ENCODE results near the gene CD99. TPM values are rescaled to one million over a fixed set of nuclear protein-coding genes. Genes with fewer than 3 reads are reported as not detected.
"Not testable (repeated sequence)": the region's sequence is repeated elsewhere in the genome, so short reads cannot be mapped to it uniquely, and the experiment has no call there.

CD99 gene
- total RNA-seq, 3 donors from 2014 or later (not counting 1 experiment from before 2014, with no cell fraction given), result 312 to 340 (median 333) TPM

- no peak overlapping the region for H3K27ac Mint-ChIP-seq
- H3K36me3 ChIP-seq (ENCODE audit: control insufficient read depth, insufficient read depth, low read length), result no peaks in the 10 kb centered on the region
- H3K27ac ChIP-seq (ENCODE audit: low read length), result no peak overlapping the region
- H3K9me3 ChIP-seq (ENCODE audit: control insufficient read depth, insufficient read depth, low read length), result no peaks in the 10 kb centered on the region
- H3K9me3 Mint-ChIP-seq, result no peaks in the 10 kb centered on the region
- H3K4me1 ChIP-seq (ENCODE audit: control insufficient read depth, insufficient read depth, low read length), result no peaks in the 10 kb centered on the region
- WGBS (ENCODE audit: insufficient coverage), result 86% methylated on average over 11 of the region's 11 CpGs
- peaks cover 2% of the 10 kb centered on the region for H3K27me3 ChIP-seq (ENCODE audit: control insufficient read depth, insufficient read depth, low read length)
- peaks cover 3 to 8% of the 10 kb centered on the region in 2 donors for H3K27me3 Mint-ChIP-seq (ENCODE audit: low read depth in 2 of 2)
- H3K4me3 Mint-ChIP-seq, result no peak overlapping the region
- H3K36me3 Mint-ChIP-seq, result no peaks in the 10 kb centered on the region
- H3K4me1 Mint-ChIP-seq, result no peaks in the 10 kb centered on the region
- no peak for TF ChIP-seq CTCF (IDR thresholded peaks at IDR 0.05)
- intact Hi-C loops (cut with micrococcal nuclease), result no loop called here
- ATAC-seq (no peak), DNase-seq (no peak)
- no peak overlapping the region for H3K4me3 ChIP-seq (ENCODE audit: low read length)
Measured at GRCh38 chrX:2766906-2767305, 75.8 kb downstream of the CD99 start.

- peaks cover 5 to 12% of the 10 kb centered on the region in 2 donors for H3K27me3 Mint-ChIP-seq (ENCODE audit: low read depth in 2 of 2)
- H3K4me1 ChIP-seq (ENCODE audit: control insufficient read depth, insufficient read depth, low read length), result no peaks in the 10 kb centered on the region
- H3K27ac ChIP-seq (ENCODE audit: low read length), result no peak overlapping the region
- intact Hi-C loops (cut with micrococcal nuclease), result no loop called here
- peaks cover 2% of the 10 kb centered on the region for H3K27me3 ChIP-seq (ENCODE audit: control insufficient read depth, insufficient read depth, low read length)
- ATAC-seq, result no peak
- no peak for TF ChIP-seq CTCF (IDR thresholded peaks at IDR 0.05)
- H3K4me3 ChIP-seq (ENCODE audit: low read length), result no peak overlapping the region
- no peaks in the 10 kb centered on the region for H3K9me3 ChIP-seq (ENCODE audit: control insufficient read depth, insufficient read depth, low read length)
- H3K4me3 Mint-ChIP-seq, result no peak overlapping the region
- no peaks in the 10 kb centered on the region for H3K36me3 ChIP-seq (ENCODE audit: control insufficient read depth, insufficient read depth, low read length)
- no peaks in the 10 kb centered on the region for H3K4me1 Mint-ChIP-seq
- no peak overlapping the region for H3K27ac Mint-ChIP-seq
- no peaks in the 10 kb centered on the region for H3K36me3 Mint-ChIP-seq
- H3K9me3 Mint-ChIP-seq, result no peaks in the 10 kb centered on the region
- WGBS (ENCODE audit: insufficient coverage), result 87% methylated on average over 22 of the region's 25 CpGs
- no peak for DNase-seq
Measured at GRCh38 chrX:2767631-2768455, 76.7 kb downstream of the CD99 start.

- DNase-seq (no peak), ATAC-seq (no peak)
- Histone ChIP-seq H3K36me3 (ENCODE audit: control insufficient read depth, insufficient read depth, low read length) (no peaks in the 10 kb centered on the region), H3K4me3 (ENCODE audit: low read length) (no peak overlapping the region), H3K9me3 (ENCODE audit: control insufficient read depth, insufficient read depth, low read length) (peaks cover 3% of the 10 kb centered on the region), H3K4me1 (ENCODE audit: control insufficient read depth, insufficient read depth, low read length) (no peaks in the 10 kb centered on the region), H3K27me3 (ENCODE audit: control insufficient read depth, insufficient read depth, low read length) (peaks cover 2% of the 10 kb centered on the region), H3K27ac (ENCODE audit: low read length) (no peak overlapping the region)
- no peak for TF ChIP-seq CTCF (IDR thresholded peaks at IDR 0.05)
- H3K4me3 Mint-ChIP-seq, result no peak overlapping the region
- no peak overlapping the region for H3K27ac Mint-ChIP-seq
- 100% methylated on average over 1 of the region's 1 CpG for WGBS (ENCODE audit: insufficient coverage)
- H3K4me1 Mint-ChIP-seq, result no peaks in the 10 kb centered on the region
- H3K27me3 Mint-ChIP-seq (ENCODE audit: low read depth in 2 of 2), result peaks cover 17 to 20% of the 10 kb centered on the region in 2 donors
- peaks cover 3% of the 10 kb centered on the region for H3K36me3 Mint-ChIP-seq
- H3K9me3 Mint-ChIP-seq, result no peaks in the 10 kb centered on the region
- intact Hi-C loops (cut with micrococcal nuclease), result no loop called here
Measured at GRCh38 chrX:2769615-2770014, 78.5 kb downstream of the CD99 start.

GRCh38 chrX:2773166-2774055 lies 82.3 kb downstream of the CD99 start:
- H3K27me3 ChIP-seq (ENCODE audit: control insufficient read depth, insufficient read depth, low read length); H3K9me3 ChIP-seq (ENCODE audit: control insufficient read depth, insufficient read depth, low read length); DNase-seq; H3K4me1 Mint-ChIP-seq; intact Hi-C loops (cut with micrococcal nuclease); H3K36me3 ChIP-seq (ENCODE audit: control insufficient read depth, insufficient read depth, low read length); H3K4me3 ChIP-seq (ENCODE audit: low read length); H3K4me1 ChIP-seq (ENCODE audit: control insufficient read depth, insufficient read depth, low read length); H3K4me3 Mint-ChIP-seq; ATAC-seq; H3K36me3 Mint-ChIP-seq; H3K27ac ChIP-seq (ENCODE audit: low read length); H3K27ac Mint-ChIP-seq; H3K9me3 Mint-ChIP-seq: not testable (repeated sequence)
- 93% methylated on average over 10 of the region's 10 CpGs for WGBS (ENCODE audit: insufficient coverage)
- peaks cover 31 to 43% of the 10 kb centered on the region in 2 donors for H3K27me3 Mint-ChIP-seq (ENCODE audit: low read depth in 2 of 2)

Measured in natural killer cell (primary cell).